ENCODE results near the gene OPHN1. TPM values are rescaled to one million over a fixed set of nuclear protein-coding genes. Genes with fewer than 3 reads are reported as not detected.

The OPHN1 gene
- total and polyA plus RNA-seq, 12 donors = 1.2 to 9.1 (median 5.2) TPM

DNA sequence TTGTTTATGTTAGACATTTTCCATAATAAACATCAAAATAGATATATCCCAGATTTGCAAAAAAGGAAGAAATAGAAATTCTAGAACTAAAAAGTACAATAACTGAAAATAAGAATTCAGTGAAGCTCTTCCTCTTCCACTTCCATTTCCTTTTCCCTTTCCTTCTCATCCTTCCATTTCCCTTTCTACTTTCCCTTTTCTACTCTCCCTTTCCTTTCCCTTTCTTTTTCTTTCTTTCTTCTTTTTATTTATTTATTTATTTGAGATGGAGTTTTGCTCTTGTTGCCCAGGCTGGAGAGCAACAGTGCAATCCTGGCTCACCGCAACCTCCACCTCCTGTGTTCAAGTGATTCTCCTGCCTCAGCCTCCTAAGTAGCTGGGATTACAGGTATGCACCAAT lies 30.6 kb upstream of the OPHN1 start:
- Histone ChIP-seq H3K27me3 (peaks cover 9% of the 10 kb centered on the region), H3K4me1 (replicated peaks in 1 of 2) (no peaks in the 10 kb centered on the region), H3K27ac (no peak overlapping the region), H3K4me3 (no peak overlapping the region), H3K9me3 (replicated peaks in 1 of 3) (no peaks in the 10 kb centered on the region), H3K36me3 (replicated peaks in 1 of 2) (no peaks in the 10 kb centered on the region)
- TF ChIP-seq, protein P1, sequence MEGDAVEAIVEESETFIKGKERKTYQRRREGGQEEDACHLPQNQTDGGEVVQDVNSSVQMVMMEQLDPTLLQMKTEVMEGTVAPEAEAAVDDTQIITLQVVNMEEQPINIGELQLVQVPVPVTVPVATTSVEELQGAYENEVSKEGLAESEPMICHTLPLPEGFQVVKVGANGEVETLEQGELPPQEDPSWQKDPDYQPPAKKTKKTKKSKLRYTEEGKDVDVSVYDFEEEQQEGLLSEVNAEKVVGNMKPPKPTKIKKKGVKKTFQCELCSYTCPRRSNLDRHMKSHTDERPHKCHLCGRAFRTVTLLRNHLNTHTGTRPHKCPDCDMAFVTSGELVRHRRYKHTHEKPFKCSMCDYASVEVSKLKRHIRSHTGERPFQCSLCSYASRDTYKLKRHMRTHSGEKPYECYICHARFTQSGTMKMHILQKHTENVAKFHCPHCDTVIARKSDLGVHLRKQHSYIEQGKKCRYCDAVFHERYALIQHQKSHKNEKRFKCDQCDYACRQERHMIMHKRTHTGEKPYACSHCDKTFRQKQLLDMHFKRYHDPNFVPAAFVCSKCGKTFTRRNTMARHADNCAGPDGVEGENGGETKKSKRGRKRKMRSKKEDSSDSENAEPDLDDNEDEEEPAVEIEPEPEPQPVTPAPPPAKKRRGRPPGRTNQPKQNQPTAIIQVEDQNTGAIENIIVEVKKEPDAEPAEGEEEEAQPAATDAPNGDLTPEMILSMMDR (IDR thresholded peaks at IDR 0.05) = no peak
- no peak for TF ChIP-seq POLR2A (IDR thresholded peaks at IDR 0.05)
- DNase-seq = no peak
- intact Hi-C loops (cut with DNase I) = no loop called here
- WGBS, 4 donors = 97 to 100% (median 100%) methylated on average over 1 of the region's 1 CpG

DNA sequence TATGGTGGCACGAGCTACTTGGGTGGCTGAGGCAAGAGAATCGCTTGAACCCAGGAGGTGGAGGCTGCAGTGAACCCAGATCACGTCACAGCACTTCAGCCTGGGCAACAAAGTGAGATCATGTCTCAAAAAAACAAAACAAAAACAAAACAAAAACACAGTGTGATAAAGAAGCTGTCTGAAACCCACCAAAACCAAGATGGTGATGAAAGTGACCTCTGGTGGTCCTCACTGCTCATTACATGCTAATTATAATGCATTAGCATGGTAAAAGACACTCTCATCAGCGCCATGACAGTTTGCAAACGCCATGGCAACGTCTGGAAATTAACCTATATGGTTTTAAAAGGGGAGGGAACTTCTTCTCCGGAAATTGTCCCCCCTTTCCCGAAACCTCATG lies 29.4 kb upstream of the OPHN1 start:
- no peak for TF ChIP-seq POLR2A (IDR thresholded peaks at IDR 0.05)
- TF ChIP-seq, protein P1 (IDR thresholded peaks at IDR 0.05) = peak; percentile 11 to 62 (median 55)
- H3K4me3 ChIP-seq = no peak overlapping the region
- H3K9me3 ChIP-seq (replicated peaks in 1 of 3) = no peaks in the 10 kb centered on the region
- H3K27ac ChIP-seq = no peak overlapping the region
- peak in 4 of 7 donors; percentile 16 to 51 (median 33) for DNase-seq
- 19 to 27% (median 23%) methylated on average over 8 of the region's 8 CpGs for WGBS, 4 donors
- H3K4me1 ChIP-seq (replicated peaks in 1 of 2) = no peaks in the 10 kb centered on the region
- no peaks in the 10 kb centered on the region for H3K36me3 ChIP-seq (replicated peaks in 1 of 2)
- peaks cover 15% of the 10 kb centered on the region for H3K27me3 ChIP-seq
- intact Hi-C loops (cut with DNase I) = no loop called here

DNA sequence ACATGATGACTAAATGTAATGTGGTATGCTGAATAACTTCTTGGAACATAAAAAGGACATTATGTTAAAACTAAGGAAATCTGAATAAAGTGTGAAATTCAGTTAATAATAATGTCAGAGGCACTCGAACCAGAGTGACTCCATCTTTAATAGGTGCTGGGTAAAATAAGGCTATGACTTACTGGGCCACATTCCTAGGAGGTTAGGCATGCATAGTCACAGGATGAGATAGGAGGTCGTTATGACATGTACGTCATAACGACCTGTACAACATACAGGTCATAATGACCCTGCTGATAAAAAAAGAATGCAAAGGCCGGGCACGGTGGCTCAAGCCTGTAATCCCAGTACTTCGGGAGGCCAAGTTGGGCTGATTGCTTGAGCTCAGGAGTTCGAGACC lies 28.9 kb upstream of the OPHN1 start:
- intact Hi-C loops (cut with DNase I) = no loop called here
- H3K9me3 ChIP-seq (replicated peaks in 1 of 3) = no peaks in the 10 kb centered on the region
- H3K27ac ChIP-seq = no peak overlapping the region
- peaks cover 15% of the 10 kb centered on the region for H3K27me3 ChIP-seq
- no peak for TF ChIP-seq POLR2A (IDR thresholded peaks at IDR 0.05)
- TF ChIP-seq, protein P1 (IDR thresholded peaks at IDR 0.05) = no peak
- H3K4me1 ChIP-seq (replicated peaks in 1 of 2) = no peaks in the 10 kb centered on the region
- H3K4me3 ChIP-seq = no peak overlapping the region
- H3K36me3 ChIP-seq (replicated peaks in 1 of 2) = no peaks in the 10 kb centered on the region
- no peak for DNase-seq
- 65 to 72% (median 67%) methylated on average over 6 to 8 of the region's 8 CpGs for WGBS, 4 donors

DNA sequence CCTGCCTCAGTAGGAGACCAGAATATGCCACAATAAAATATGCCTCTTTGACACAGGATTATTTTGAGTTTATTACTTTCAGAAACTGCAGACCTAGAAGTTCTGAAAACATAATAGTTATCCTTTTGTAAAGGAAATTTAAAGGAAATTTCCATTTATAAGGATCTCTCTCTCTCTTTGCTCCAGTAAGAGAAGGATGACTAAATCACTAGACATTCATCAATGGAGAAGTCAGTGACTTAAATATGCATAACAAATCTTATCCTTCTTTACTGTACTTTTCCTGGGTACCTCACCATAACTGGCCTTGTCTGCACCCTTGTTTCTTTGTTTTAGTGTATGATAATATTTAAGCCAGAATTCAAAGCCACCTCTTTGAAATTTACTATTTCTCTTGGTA lies 28.3 kb upstream of the OPHN1 start:
- H3K9me3 ChIP-seq (replicated peaks in 1 of 3) = no peaks in the 10 kb centered on the region
- peaks cover 9% of the 10 kb centered on the region for H3K27me3 ChIP-seq
- H3K4me1 ChIP-seq (replicated peaks in 1 of 2) = no peaks in the 10 kb centered on the region
- H3K4me3 ChIP-seq = no peak overlapping the region
- no peaks in the 10 kb centered on the region for H3K36me3 ChIP-seq (replicated peaks in 1 of 2)
- TF ChIP-seq POLR2A (IDR thresholded peaks at IDR 0.05) = no peak
- TF ChIP-seq, protein P1 (IDR thresholded peaks at IDR 0.05) = no peak
- intact Hi-C loops (cut with DNase I) = no loop called here
- no peak for DNase-seq
- H3K27ac ChIP-seq = no peak overlapping the region

All from adrenal gland (tissue), 12 donors.